ENCODE results near the gene JARID2.

JARID2 gene

GRCh38 chr6:15242937-15243614 is 2.8 kb upstream of the JARID2 start:
- Histone ChIP-seq H3K79me2 (peaks cover 7% of the 10 kb centered on the region), H3K4me3 (ENCODE audit: low read depth, low read length) (no peak overlapping the region), H3K9ac (no peak overlapping the region), H3K4me1 (no peaks in the 10 kb centered on the region), H3K9me3 (ENCODE audit: control insufficient read depth, low read length) (no peaks in the 10 kb centered on the region), H3K27me3 (ENCODE audit: control insufficient read depth, insufficient read depth, low read length) (no peaks in the 10 kb centered on the region), H3K36me3 (ENCODE audit: control insufficient read depth, insufficient read depth, low read length) (no peaks in the 10 kb centered on the region), H3K27ac (no peak overlapping the region), H2AFZ (no peak overlapping the region), H3K4me2 (ENCODE audit: low read length) (no peak overlapping the region)
- no peak for TF ChIP-seq CTCF (IDR thresholded peaks at IDR 0.05)

GRCh38 chr6:15243910-15244619 is 1.8 kb upstream of the JARID2 start:
- H3K4me3 ChIP-seq (ENCODE audit: low read depth, low read length): peak overlapping the region; percentile 62
- peaks cover 7% of the 10 kb centered on the region for H3K79me2 ChIP-seq
- H3K4me2 ChIP-seq (ENCODE audit: low read length): peak overlapping the region; percentile 78
- H3K27me3 ChIP-seq (ENCODE audit: control insufficient read depth, insufficient read depth, low read length): no peaks in the 10 kb centered on the region
- H3K9ac ChIP-seq: no peak overlapping the region
- peaks cover 1% of the 10 kb centered on the region for H3K4me1 ChIP-seq
- peak overlapping the region; percentile 93 for H2AFZ ChIP-seq
- TF ChIP-seq CTCF (IDR thresholded peaks at IDR 0.05): no peak
- no peaks in the 10 kb centered on the region for H3K9me3 ChIP-seq (ENCODE audit: control insufficient read depth, low read length)
- H3K27ac ChIP-seq: peak overlapping the region; percentile 79
- H3K36me3 ChIP-seq (ENCODE audit: control insufficient read depth, insufficient read depth, low read length): no peaks in the 10 kb centered on the region

- no peaks in the 10 kb centered on the region for H3K27me3 ChIP-seq (ENCODE audit: control insufficient read depth, insufficient read depth, low read length)
- no peaks in the 10 kb centered on the region for H3K9me3 ChIP-seq (ENCODE audit: control insufficient read depth, low read length)
- peak overlapping the region; percentile 62 for H3K4me3 ChIP-seq (ENCODE audit: low read depth, low read length)
- H2AFZ ChIP-seq: peak overlapping the region; percentile 93
- H3K27ac ChIP-seq: peak overlapping the region; percentile 79
- peak overlapping the region; percentile 78 for H3K4me2 ChIP-seq (ENCODE audit: low read length)
- H3K36me3 ChIP-seq (ENCODE audit: control insufficient read depth, insufficient read depth, low read length): no peaks in the 10 kb centered on the region
- TF ChIP-seq CTCF (IDR thresholded peaks at IDR 0.05): no peak
- peaks cover 7% of the 10 kb centered on the region for H3K79me2 ChIP-seq
- H3K4me1 ChIP-seq: peaks cover 2% of the 10 kb centered on the region
- H3K9ac ChIP-seq: no peak overlapping the region
Measured at GRCh38 chr6:15244620-15245360, 1.1 kb upstream of the JARID2 start.

- Histone ChIP-seq H3K36me3 (ENCODE audit: control insufficient read depth, insufficient read depth, low read length) (no peaks in the 10 kb centered on the region), H3K9me3 (ENCODE audit: control insufficient read depth, low read length) (no peaks in the 10 kb centered on the region), H3K4me2 (ENCODE audit: low read length) (peak overlapping the region; percentile 61), H3K27ac (peak overlapping the region; percentile 92), H2AFZ (peak overlapping the region; percentile 92), H3K79me2 (peaks cover 7% of the 10 kb centered on the region), H3K9ac (peak overlapping the region; percentile 65), H3K4me3 (ENCODE audit: low read depth, low read length) (peak overlapping the region; percentile 98), H3K4me1 (peaks cover 2% of the 10 kb centered on the region), H3K27me3 (ENCODE audit: control insufficient read depth, insufficient read depth, low read length) (no peaks in the 10 kb centered on the region)
- no peak for TF ChIP-seq CTCF (IDR thresholded peaks at IDR 0.05)
Measured at GRCh38 chr6:15246217-15246665, 372 bp downstream of the JARID2 start.

Data from parathyroid adenoma (tissue), 2 donors.